ELR (cell line): ENCODE results near the gene KLHL40.

Source experiments
- DNase-seq: peaks from one replicate; pipeline ENCODE4 v3.0.0-alpha.2; 2015; ENCODE audit warnings: low read depth

KLHL40 gene

GRCh38 chr3:42728056-42728455 is 42.7 kb downstream of the KLHL40 start:
- no peak for DNase-seq

GRCh38 chr3:42728668-42729364 is 43.5 kb downstream of the KLHL40 start:
- DNase-seq: no peak

GRCh38 chr3:42729404-42730145 is 44.2 kb downstream of the KLHL40 start:
- DNase-seq: no peak

GRCh38 chr3:42730294-42730693 is 45.0 kb downstream of the KLHL40 start:
- DNase-seq: no peak

GRCh38 chr3:42730706-42731420 is 45.5 kb downstream of the KLHL40 start:
- no peak for DNase-seq

- DNase-seq: no peak
Observed at GRCh38 chr3:42731476-42732195, 46.3 kb downstream of the KLHL40 start.

DNA sequence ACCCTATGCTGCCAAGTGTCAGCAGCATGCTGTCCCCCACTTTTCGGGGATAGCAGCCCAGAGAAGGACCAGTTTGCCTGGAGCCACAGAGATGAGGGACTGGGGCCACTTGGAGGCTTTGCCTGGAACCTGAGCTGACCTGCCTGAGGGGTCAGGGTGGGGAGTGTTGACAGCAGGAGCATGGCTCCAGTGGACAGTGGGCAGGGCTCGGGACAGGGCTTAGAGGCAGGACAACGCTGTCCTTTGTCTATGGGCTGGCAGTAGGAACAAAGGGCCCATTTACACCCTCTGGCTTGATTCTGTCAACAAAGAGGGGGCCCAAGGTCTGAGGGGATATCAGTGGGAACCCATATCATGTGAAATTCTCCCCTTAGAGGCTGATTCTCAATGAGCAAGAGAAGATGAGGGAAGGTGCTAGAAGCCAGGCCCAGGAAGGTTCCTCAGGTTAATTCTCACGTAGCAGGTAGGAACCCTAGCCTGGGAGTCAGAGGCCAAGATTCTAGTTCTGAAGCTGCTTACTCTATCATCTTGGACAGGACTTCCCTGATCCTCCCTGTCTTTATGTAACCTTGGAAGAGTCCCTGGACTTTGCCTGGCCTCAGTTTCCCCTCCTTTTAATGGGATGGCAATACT is 47.0 kb downstream of the KLHL40 start:
- DNase-seq: no peak

DNA sequence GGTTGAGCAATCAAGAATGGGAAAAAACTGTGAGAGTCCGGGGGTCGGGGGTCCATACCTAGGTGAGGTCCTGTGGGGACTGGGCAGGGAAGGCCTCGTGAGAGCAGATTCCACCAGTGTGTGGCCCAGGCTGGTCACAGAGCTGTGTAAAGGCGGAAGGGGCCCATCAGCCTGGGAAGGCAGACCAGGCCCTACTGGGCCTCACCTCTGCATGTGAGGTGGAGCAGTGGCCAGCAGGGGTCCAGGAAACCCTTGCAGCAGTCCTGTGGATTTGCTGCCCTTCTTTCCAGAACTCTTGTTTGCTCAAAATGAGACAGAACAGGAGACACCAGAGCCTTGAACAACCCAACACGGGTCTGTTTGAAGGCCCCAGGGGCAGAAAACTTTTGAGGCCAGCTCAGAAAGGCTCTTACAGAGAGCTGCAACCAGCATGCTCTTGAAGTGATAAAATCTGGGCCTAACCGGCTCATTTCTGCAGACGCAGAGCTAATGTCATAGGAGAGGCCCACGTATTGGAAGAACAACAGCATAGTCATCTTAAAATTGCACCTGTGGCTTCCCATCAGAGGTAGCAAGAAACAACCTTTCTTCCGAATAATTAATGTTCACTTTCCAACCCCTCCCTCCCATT is 47.6 kb downstream of the KLHL40 start:
- no peak for DNase-seq

- DNase-seq: no peak
Observed at GRCh38 chr3:42733501-42734262, 48.3 kb downstream of the KLHL40 start.

- no peak for DNase-seq
Observed at GRCh38 chr3:42734263-42734860, 49.0 kb downstream of the KLHL40 start.

GRCh38 chr3:42735019-42735418 is 49.7 kb downstream of the KLHL40 start:
- no peak for DNase-seq

DNA sequence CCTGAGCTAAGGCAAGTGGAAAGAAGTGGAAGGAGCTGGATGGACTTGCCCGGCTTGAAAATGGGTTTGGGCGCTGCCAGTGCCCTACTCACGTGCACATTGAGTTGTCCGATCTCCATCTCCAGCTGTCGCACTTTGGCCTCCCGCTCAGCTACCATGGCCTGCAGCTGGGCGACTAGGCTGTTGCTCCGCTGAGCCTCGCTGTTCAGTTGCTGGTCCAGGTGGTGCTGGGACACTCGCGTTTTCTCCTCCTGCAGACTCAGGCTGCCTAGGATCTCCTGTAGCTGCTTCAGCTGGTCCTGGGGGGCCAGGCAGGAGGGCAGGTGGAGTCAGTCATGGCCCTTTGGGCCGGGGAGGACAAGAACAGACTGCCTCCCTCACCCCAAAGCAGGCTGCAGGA is 50.3 kb downstream of the KLHL40 start:
- no peak for DNase-seq

DNA sequence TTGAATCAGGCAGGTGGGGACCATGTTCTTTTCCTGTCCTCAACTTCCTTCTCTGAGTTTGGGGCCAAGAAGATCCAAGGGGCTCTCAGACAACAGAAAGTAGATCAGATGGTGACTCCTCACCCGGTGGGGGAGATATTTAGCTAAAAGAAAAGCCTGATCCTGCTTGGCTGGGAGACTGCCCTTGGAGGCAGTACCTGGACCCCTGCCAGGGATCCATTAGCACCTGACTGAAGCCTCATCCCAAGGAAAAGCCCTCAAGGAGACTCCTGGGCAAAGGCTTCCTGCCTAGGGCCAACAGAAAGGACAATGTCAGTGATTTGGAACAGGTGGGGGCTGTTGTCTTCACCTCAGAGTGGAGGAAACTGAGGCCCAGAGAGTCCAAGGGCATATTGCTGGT is 50.7 kb downstream of the KLHL40 start:
- DNase-seq: no peak

DNA sequence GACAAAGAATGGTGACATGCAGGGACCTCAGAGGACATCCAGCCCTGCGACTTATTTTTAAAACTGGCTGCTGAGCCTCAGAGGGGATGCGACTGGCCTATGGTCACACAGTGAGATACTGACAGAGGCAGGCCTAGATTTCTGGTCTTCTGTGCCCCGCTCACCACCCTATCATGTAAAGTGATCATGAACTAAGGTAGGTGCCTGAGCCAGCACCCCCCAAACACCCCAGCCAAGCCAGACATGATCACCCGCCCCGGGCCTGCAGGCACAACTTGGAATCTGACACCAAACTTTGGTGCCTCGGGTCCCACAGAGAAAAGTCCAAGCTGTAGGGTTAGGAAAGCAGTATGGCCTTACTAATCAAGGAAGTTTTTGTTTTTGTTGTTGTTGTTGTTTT is 51.2 kb downstream of the KLHL40 start:
- DNase-seq: no peak

DNA sequence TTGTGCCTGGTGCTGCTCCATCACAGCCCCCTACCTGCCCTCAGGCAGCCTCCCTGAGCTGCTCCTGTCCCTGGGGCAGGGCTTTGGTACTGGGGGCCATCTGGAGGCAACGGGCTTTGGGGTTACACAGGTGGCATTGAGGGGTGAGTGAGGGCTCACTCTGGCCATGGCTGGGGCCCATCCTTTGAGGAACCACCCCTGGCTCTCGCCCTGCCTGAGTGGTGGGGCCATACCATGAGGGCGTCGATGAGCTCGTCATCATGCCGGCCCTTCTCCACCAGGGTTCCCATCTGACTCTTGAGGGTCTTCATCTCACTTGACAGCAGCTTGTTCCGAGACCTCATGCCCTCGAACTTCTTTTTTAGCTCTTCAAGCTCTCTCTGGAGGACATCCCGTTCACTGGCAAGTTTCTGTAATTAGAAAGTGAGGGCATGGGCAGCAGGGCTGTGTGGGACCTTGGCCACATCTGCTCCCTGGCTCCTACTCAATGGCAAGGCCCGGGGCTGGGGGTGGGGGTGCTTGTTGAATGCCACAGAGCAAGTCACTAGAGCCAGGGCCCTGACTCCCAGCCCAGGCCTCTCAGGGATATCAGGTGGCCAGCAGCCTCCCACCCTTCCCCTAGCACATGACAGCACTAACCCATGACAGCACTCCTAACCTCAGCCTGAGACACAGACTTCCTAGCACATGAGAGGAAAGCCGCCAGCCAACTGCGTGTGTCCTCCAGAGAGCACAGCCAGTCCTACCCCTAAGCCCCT is 54.2 kb downstream of the KLHL40 start:
- DNase-seq: no peak

GRCh38 chr3:42741796-42742195 is 56.5 kb downstream of the KLHL40 start:
- no peak for DNase-seq
